CD4-positive, alpha-beta T cell treated with Interferon alpha-2 for 1 hour (primary cell): ENCODE results near the gene RAB3C.

Source experiments
- DNase-seq, 2 donors: peaks; one replicate each; pipeline ENCODE4 v3.0.0-alpha.2; 2020 to 2022

RAB3C gene

GRCh38 chr5:58606064-58606463, 23.2 kb downstream of the RAB3C start:
- no peak for DNase-seq

DNA sequence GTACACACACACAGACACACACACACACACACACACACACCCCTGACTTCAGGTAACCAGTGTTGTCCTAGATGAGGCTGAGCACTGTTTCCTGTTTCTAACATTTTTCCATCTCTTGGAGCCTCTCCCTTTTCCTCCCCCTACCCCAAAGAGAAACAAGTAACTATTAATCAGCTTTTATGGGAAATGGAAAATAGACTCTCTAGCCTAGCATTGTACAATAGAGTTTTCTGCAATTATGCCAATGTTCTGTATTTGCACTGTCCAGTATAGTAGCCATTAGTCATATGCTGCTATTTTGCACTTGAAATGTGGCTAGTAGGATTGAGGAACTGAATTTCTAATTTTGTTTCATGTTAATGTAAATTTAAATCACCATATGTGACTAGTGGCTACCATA, 33.1 kb downstream of the RAB3C start:
- DNase-seq: no peak

GRCh38 chr5:58617241-58617640, 34.4 kb downstream of the RAB3C start:
- no peak for DNase-seq

- no peak for DNase-seq
These were observed 37.5 kb downstream of the RAB3C start for GRCh38 chr5:58620336-58620735.

DNA sequence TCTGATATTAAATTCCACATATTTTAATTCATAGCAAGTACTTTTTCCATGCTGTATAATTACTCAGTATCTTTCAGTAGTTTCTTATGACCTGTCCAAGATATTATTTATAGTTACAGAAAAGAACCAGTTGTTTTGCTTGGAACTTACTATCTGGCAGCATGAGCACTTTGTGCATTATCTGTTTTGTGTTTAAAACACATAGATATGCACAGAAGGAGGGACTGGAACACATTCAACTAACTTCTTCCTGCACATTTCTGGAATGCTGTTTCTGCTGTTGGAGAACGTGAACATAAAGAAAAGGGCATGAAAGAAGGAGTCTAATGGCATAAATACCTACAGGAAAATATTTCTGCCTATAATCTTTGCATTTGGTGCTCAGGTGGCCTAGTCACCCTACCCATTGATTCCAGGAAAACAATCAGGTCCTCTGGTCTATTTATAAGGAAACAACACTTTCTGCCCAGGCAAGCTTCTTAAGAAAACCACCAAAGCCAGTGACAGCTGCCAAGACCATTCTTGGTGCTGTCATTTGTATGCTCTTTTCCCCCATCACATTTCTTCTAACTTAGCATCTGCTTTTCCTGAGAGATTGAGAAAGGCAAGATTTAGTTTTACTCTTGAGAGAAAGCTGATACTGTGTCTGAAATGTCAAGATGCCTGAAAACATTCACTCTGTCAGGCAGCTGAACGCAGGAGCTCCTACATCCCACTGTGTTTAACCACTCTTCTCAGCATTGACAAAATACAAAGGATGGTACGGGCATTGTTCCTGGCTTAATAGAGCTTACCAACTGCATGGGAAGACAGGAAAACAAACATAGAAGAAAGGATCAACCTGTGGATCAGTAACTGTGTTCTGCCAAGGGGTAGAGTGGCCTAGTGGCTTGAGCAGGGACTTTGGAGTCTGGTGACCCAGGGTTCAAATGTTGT, 40.3 kb downstream of the RAB3C start:
- no peak for DNase-seq

DNA sequence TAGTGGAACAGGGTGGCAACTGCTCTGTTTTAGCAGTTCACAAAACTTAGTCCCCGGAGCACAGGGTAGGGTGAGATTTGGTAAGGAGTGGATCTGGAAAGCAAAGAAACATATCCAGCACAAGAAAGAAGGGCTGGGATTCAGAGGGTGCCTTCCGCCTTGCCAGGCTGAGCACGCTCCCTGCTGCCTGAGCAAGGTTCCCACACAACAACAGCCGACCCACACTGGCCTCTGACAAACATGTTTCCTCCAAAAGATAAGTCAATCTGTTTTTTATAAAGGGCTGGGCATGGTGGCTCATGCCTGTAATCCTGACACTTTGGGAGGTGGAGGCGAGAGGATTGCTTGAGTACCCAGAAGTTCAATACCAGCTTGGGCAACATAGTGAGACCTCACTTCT, 45.8 kb downstream of the RAB3C start:
- no peak for DNase-seq

- no peak for DNase-seq
These were observed 46.6 kb downstream of the RAB3C start for GRCh38 chr5:58629271-58630159.

DNA sequence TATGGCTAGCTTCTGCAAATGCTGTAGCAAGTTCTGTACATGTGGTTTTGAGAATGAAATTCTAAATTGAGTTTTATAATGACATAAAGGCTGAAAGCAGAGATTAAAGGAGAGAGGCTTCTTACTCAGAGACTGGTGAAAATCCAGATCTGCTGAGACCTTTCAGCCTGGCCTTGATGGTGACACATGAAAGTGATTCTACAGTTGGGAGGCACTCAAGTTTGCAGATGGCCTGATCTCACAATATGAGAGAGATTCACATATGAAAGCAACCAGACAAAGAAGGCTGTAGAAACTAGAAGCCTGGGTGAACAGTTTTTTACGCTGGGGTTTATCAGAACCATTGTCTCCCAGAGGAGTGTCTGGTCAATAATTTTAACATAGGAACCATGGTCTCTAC, 49.0 kb downstream of the RAB3C start:
- DNase-seq: no peak

GRCh38 chr5:58635416-58635815, 52.5 kb downstream of the RAB3C start:
- DNase-seq: no peak

- no peak for DNase-seq
These were observed 57.1 kb downstream of the RAB3C start for GRCh38 chr5:58640011-58640410.

DNA sequence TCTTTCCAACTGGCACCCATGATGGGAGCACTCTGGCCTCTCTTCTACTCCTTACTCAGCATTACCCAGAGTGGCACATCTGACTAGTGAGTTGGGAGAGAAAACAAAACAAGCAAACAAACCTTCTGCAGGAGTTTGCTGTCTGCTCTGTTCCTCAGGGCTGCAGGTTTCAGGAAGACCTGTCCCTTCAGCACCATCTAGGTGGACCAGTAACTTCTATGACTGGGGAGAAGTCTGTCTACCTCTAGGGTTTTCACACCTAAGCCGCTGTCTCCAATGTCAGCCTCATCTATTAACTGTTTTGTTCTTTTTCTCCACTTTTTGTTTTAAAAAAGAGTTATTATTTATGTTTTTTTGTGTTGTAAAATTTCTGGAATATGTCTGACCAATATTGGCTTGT, 58.7 kb downstream of the RAB3C start:
- DNase-seq: no peak

DNA sequence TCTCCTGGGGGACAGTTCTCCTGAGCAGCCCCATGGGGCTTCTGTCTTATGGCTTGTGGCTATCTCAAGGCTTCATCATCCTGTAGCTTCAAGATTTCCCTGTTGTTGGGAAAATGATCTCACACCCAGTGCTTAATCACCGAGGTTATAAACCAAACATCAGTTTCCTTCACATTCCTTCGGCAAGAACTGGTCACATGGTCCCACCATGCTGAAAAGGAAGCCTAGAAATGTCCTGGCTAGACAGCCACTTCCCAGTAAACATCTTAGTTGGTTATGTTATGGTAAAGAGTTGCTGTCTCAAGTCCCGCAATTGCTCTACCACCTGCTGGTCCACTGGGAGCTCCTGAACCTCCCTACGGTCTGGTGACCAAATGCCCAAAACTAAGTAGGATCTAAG, 66.0 kb downstream of the RAB3C start:
- DNase-seq: no peak

DNA sequence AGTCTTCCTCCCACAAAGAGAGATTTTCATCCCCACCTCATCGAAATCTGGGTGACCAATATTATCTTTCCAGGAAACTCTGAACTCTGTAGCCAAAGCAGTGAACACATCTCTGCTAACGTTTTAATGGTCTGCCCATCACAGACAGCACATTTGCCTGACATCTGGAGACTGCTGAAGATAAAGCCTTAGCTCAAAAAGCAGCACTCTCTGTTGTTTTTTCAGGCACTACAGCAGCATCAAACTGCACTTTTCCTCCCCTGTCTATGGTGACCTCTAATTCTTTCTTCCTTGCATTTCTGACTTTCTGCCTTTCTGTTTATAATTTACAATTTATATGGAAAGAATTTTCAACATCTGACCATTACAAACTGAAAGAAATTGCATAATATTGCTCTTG, 66.8 kb downstream of the RAB3C start:
- no peak for DNase-seq

DNA sequence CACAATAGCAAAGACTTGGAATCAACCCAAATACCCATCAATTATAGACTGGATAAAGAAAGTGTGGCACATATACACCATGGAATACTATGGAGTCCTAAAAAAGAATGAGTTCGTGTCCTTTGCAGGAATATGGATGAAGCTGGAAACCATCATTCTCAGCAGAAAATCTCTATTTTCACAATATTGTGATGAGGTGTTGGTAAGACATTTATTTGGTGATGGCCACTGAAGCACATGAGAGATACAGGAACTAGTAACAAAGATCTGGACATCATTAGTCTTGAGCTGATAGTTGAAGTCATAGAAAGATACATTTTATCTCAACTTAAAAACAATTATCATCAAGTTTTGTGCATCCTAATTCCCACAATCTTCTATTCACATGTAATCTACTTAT, 70.6 kb downstream of the RAB3C start:
- DNase-seq: no peak

- no peak for DNase-seq
These were observed 83.3 kb downstream of the RAB3C start for GRCh38 chr5:58666141-58666540.

DNA sequence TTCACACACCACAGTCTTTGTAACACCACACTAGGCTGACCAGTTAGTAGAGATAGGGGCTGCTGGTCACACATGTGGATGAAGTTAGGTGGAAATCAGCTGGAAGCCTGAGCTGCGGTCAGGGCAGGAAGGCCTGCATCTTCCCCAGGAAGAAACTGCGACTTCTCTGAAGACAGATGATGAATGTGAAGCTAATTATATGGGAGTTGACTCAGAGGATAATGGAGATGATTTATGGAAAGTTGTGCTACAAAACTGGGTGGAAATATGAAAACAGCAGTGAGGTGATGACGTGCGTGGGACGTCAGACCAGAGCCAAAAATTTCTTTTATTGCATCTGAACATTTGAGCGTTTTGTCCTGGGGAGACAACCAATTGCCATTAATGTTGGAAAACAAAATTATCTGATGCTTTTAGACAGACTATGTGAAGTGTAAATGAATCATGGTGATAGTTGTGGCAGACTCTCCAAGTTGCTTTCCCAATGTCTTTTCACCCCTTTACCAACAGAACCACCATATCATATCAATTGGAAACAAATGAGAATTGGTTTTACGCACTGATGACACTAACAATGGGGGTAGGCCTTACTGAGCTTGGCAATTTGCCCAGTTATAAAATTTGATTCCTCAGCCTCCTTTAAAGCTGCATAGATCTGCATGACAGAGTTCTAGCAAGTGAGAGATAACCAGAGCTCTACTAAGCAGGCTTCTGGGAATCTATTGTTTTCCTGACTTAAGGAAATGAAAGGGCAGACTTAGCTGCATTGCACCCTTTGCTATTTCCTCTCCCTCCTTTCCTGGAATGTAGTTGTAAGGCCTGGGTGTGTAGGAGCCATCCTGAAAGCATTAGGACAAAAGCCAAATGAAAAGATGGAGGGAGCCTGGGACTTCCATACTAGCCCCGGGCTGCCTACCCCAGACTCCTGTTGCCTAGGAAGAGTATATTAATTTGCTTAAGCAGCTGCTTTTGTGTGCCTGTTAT, 84.0 kb downstream of the RAB3C start:
- DNase-seq: no peak

- DNase-seq: no peak
These were observed 87.7 kb downstream of the RAB3C start for GRCh38 chr5:58670582-58670981.

GRCh38 chr5:58671155-58671554, 88.3 kb downstream of the RAB3C start:
- DNase-seq: no peak

DNA sequence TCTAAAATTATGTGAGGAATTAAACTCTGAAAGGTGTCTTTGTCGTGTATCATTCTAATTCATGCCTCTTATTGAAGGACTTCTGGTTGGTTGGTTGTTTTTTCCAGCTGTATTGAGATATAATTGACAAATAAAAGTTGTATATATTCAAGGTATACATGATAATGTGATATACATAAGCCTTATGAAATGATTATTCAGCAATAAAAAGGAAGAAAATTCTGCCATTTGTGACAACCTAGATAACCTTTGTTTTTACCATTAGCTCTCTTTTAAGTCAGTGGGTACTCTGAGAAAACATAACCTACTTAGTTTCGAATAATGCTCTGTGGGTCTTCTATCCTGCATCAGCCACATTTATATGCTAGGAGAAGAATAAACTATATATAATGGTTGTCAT, 89.6 kb downstream of the RAB3C start:
- no peak for DNase-seq

- no peak for DNase-seq
These were observed 91.2 kb downstream of the RAB3C start for GRCh38 chr5:58674070-58674469.

- no peak for DNase-seq
These were observed 91.8 kb downstream of the RAB3C start for GRCh38 chr5:58674711-58675110.

GRCh38 chr5:58675341-58675740, 92.5 kb downstream of the RAB3C start:
- no peak for DNase-seq

DNA sequence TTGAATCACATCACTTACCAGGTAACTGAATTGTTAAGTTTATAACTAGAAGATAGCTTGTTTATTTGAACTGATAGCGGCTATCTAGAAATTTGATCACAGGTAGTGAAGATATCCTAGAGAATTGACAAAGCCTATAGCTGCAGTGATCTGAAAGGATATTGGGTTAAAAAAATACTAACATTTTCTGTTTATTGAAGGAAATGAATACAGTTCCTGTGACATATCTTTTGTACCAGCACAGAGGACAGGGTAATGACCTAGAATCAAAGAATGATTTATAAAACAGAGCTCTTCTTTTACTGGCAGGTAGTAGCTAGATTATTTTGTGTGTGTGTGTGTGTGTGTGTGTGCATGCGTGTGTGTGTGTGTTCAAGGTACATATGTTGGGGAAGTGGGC, 94.8 kb downstream of the RAB3C start:
- no peak for DNase-seq
